HEK293 (cell line): ENCODE data around the gene DNAAF9.

ENCODE experiments used
- CTCF ChIA-PET: fragments of 350-600 bp; formaldehyde crosslinking; extraction: SDS; loops from one replicate; lab custom pipeline; 2021; ENCODE audit warnings: antibody characterized with exemption; lab: Yijun Ruan, JAX
- POLR2A ChIA-PET: fragments of 300-600 bp; formaldehyde crosslinking; extraction: SDS; loops from one replicate; lab custom pipeline; 2020; ENCODE audit warnings: antibody characterized with exemption, inconsistent platforms; lab: Yijun Ruan, JAX
- H3K27ac ChIP-seq: fragments of 200-500 bp; sonication (Bioruptor generic); 2 replicates; pipeline ENCODE4 v1.5.1; 2014; ENCODE audit warnings: low read depth, low read length, control low read depth, inconsistent platforms; ENCODE audit errors: extremely low read depth
- H3K36me3 ChIP-seq, 2 experiments: fragments of 200-500 bp in 1 of 2; sonication (Bioruptor generic) in 1 of 2; 1 replicate in 1 of 2; 2 replicates in 1 of 2; pipeline ENCODE4 v1.5.1; 2014 to 2017; ENCODE audit warnings: inconsistent platforms in 2 of 2, low read length in 2 of 2; ENCODE audit not compliant: control insufficient read depth in 2 of 2, insufficient read depth in 1 of 2
- H3K4me1 ChIP-seq: fragments of 200-500 bp; sonication (Bioruptor generic); 2 replicates; pipeline ENCODE4 v1.5.1; 2014; ENCODE audit warnings: mild to moderate bottlenecking, low read length, inconsistent platforms; ENCODE audit not compliant: control insufficient read depth, insufficient read depth
- H3K4me3 ChIP-seq: 2 replicates; pipeline ENCODE4 v1.5.1; 2011; ENCODE audit warnings: low read depth, mild to moderate bottlenecking, control low read depth, low read length, moderate library complexity
- H3K9me3 ChIP-seq: fragments of 200-500 bp; sonication (Bioruptor generic); 2 replicates; pipeline ENCODE4 v1.5.1; 2014; ENCODE audit warnings: low read depth, low read length, inconsistent platforms; ENCODE audit not compliant: control insufficient read depth, insufficient read depth
- GFI1B ChIP-seq: fragments of 450-650 bp; formaldehyde crosslinking; IDR thresholded peaks from 2 replicates; pipeline ENCODE4 v1.5.1; 2016; ENCODE audit warnings: missing biosample characterization, missing genetic modification characterization
- KLF16 ChIP-seq: fragments of 450-650 bp; formaldehyde crosslinking; IDR thresholded peaks from 2 replicates; pipeline ENCODE4 v1.5.1; 2017; ENCODE audit warnings: missing biosample characterization, missing genetic modification characterization
- OSR2 ChIP-seq: fragments of 450-650 bp; formaldehyde crosslinking; IDR thresholded peaks from 2 replicates; pipeline ENCODE4 v1.5.1; 2016; ENCODE audit warnings: missing biosample characterization, missing genetic modification characterization
- RBAK ChIP-seq: fragments of 450-650 bp; formaldehyde crosslinking; IDR thresholded peaks from 2 replicates; pipeline ENCODE4 v1.5.1; 2016; ENCODE audit warnings: missing biosample characterization, missing genetic modification characterization
- SCRT1 ChIP-seq: fragments of 450-650 bp; formaldehyde crosslinking; IDR thresholded peaks from 2 replicates; pipeline ENCODE4 v1.5.1; 2016; ENCODE audit warnings: missing biosample characterization, missing genetic modification characterization, borderline replicate concordance
- YY1 ChIP-seq: fragments of 450-650 bp; formaldehyde crosslinking; IDR thresholded peaks from 2 replicates; pipeline ENCODE4 v1.5.1; 2018; ENCODE audit warnings: missing biosample characterization, missing genetic modification characterization
- ZBTB1 ChIP-seq: fragments of 450-650 bp; formaldehyde crosslinking; IDR thresholded peaks from 2 replicates; pipeline ENCODE4 v1.5.1; 2016; ENCODE audit warnings: missing biosample characterization, missing genetic modification characterization
- ZBTB48 ChIP-seq: fragments of 450-650 bp; formaldehyde crosslinking; IDR thresholded peaks from 2 replicates; pipeline ENCODE4 v1.5.1; 2016; ENCODE audit warnings: missing biosample characterization, missing genetic modification characterization
- ZNF138 ChIP-seq: fragments of 450-650 bp; formaldehyde crosslinking; IDR thresholded peaks from 2 replicates; pipeline ENCODE4 v1.5.1; 2016; ENCODE audit warnings: missing biosample characterization, missing genetic modification characterization, borderline replicate concordance
- ZNF174 ChIP-seq: fragments of 450-650 bp; formaldehyde crosslinking; IDR thresholded peaks from 2 replicates; pipeline ENCODE4 v1.5.0; 2017; ENCODE audit warnings: missing biosample characterization, mild to moderate bottlenecking, missing genetic modification characterization
- ZNF521 ChIP-seq: fragments of 450-650 bp; formaldehyde crosslinking; IDR thresholded peaks from 2 replicates; pipeline ENCODE4 v1.5.1; 2017; ENCODE audit warnings: missing biosample characterization, mild to moderate bottlenecking, missing genetic modification characterization
- ZNF548 ChIP-seq: fragments of 450-650 bp; formaldehyde crosslinking; IDR thresholded peaks from 2 replicates; pipeline ENCODE4 v1.5.1; 2016; ENCODE audit warnings: missing biosample characterization, missing genetic modification characterization
- ZNF707 ChIP-seq: fragments of 450-650 bp; formaldehyde crosslinking; IDR thresholded peaks from 2 replicates; pipeline ENCODE4 v1.5.1; 2016; ENCODE audit warnings: missing biosample characterization, missing genetic modification characterization
- ZNF843 ChIP-seq: fragments of 450-650 bp; formaldehyde crosslinking; IDR thresholded peaks from 2 replicates; pipeline ENCODE4 v1.5.1; 2016; ENCODE audit warnings: missing biosample characterization, missing genetic modification characterization
- TF ChIP-seq, protein P1 (sequence below): fragments of 450-650 bp; formaldehyde crosslinking; IDR thresholded peaks from 2 replicates; pipeline ENCODE4 v1.5.1; 2016; ENCODE audit warnings: missing biosample characterization, missing genetic modification characterization
- TF ChIP-seq, protein P2 (sequence below): fragments of 450-650 bp; formaldehyde crosslinking; IDR thresholded peaks from 2 replicates; pipeline ENCODE4 v1.5.1; 2017; ENCODE audit warnings: missing biosample characterization, missing genetic modification characterization
- TF ChIP-seq, protein P3 (sequence below): fragments of 450-650 bp; formaldehyde crosslinking; IDR thresholded peaks from 2 replicates; pipeline ENCODE4 v1.5.1; 2016; ENCODE audit warnings: missing biosample characterization, missing genetic modification characterization, borderline replicate concordance
- TF ChIP-seq, protein P4 (sequence below): IDR thresholded peaks from 2 replicates; pipeline ENCODE4 v1.6.1; 2011; ENCODE audit warnings: mild to moderate bottlenecking, low read depth, low read length, borderline replicate concordance

Gene DNAAF9

DNA sequence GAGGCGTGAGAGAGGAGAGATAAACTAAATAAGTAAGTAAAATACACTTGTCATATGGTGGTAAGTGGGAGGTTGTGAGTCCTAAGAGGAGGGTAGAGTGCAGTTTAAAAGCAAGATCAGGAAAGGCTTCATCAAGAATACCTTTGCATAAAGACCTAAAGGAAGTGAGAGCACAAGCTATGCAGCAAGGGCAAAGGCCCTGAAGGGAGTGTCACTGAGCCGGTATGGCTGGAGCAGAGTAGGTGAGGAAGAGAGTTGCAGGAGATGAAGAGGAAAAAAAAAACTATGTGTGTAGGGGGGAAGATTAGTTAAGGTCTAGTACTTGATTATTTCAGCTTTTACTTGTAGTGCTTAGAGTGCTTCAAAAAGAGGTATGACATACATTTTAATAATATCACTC is 11.0 kb downstream of the DNAAF9 start (continued):
- TF ChIP-seq RBAK (no peak), ZNF548 (tag by site-specific recombination) (no peak), GFI1B (tag by site-specific recombination) (no peak), SCRT1 (tag by site-specific recombination) (no peak)
- TF ChIP-seq, protein P1, sequence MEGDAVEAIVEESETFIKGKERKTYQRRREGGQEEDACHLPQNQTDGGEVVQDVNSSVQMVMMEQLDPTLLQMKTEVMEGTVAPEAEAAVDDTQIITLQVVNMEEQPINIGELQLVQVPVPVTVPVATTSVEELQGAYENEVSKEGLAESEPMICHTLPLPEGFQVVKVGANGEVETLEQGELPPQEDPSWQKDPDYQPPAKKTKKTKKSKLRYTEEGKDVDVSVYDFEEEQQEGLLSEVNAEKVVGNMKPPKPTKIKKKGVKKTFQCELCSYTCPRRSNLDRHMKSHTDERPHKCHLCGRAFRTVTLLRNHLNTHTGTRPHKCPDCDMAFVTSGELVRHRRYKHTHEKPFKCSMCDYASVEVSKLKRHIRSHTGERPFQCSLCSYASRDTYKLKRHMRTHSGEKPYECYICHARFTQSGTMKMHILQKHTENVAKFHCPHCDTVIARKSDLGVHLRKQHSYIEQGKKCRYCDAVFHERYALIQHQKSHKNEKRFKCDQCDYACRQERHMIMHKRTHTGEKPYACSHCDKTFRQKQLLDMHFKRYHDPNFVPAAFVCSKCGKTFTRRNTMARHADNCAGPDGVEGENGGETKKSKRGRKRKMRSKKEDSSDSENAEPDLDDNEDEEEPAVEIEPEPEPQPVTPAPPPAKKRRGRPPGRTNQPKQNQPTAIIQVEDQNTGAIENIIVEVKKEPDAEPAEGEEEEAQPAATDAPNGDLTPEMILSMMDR = no peak

DNA sequence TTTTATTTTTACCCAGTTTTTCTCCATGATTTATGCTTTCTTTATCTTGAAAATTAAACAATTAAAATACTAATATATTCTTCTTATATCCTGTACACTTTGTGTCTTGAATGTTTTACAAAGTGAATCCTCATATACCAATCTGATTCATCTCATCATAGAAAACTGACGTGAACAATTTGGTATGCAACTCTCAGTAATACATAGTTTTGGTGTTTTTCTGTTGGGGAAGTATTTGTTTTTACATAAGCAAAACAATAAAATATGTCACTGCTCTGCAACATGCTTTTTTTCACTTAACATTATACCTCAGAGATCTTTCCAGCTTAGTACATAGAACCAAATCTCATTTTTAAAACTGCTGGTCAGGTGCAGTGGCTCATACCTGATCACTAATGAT is 14.7 kb downstream of the DNAAF9 start:
- Histone ChIP-seq H3K27ac (no peak overlapping the region), H3K9me3 (no peaks in the 10 kb centered on the region), H3K4me3 (no peak overlapping the region), H3K4me1 (no peaks in the 10 kb centered on the region), H3K36me3 (no peaks in the 10 kb centered on the region)
- CTCF ChIA-PET = no interaction called here
- POLR2A ChIA-PET = no interaction called here
- no peak for TF ChIP-seq ZNF843
- TF ChIP-seq ZBTB1 (tag by site-specific recombination) = no peak
- no peak for TF ChIP-seq OSR2 (tag by site-specific recombination)

DNA sequence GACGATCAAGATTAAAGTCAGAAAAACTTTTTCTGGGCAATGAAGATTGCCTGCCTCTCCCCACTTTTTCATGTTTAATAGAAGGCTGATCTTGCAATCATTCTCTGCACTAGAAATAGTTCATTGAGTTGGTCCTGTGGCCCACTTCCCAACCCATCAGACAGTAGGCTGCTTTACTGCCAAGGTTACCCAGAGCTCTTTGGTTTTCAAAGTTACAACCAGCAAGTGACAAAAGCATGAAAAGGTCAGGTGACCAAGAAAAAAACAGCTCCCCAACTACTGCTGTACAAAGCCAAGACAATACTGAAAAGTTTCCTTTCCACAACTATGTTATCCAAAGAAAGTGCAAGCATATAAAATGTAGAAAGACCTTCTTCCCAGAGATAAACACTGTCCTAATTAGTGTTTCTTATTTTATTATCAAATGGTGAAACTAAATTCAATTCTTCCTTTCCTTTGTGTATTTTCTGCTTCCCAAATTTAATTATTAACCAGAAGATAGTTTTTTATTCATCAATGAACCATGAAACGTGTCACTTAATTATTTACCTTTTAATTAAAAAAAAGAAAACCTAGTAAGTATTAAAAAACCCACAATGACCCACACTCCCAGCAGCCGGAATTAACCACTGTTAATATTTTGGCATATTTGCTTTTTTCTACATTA is 16.6 kb downstream of the DNAAF9 start:
- H3K4me3 ChIP-seq = no peak overlapping the region
- no peaks in the 10 kb centered on the region; the same call in 1 of the 2 replicates for H3K9me3 ChIP-seq
- TF ChIP-seq, protein P2, sequence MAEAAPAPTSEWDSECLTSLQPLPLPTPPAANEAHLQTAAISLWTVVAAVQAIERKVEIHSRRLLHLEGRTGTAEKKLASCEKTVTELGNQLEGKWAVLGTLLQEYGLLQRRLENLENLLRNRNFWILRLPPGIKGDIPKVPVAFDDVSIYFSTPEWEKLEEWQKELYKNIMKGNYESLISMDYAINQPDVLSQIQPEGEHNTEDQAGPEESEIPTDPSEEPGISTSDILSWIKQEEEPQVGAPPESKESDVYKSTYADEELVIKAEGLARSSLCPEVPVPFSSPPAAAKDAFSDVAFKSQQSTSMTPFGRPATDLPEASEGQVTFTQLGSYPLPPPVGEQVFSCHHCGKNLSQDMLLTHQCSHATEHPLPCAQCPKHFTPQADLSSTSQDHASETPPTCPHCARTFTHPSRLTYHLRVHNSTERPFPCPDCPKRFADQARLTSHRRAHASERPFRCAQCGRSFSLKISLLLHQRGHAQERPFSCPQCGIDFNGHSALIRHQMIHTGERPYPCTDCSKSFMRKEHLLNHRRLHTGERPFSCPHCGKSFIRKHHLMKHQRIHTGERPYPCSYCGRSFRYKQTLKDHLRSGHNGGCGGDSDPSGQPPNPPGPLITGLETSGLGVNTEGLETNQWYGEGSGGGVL (tag by site-specific recombination) = no peak
- TF ChIP-seq ZNF138 (tag by site-specific recombination) = no peak
- TF ChIP-seq KLF16 (tag by site-specific recombination) = no peak
- TF ChIP-seq, protein P3, sequence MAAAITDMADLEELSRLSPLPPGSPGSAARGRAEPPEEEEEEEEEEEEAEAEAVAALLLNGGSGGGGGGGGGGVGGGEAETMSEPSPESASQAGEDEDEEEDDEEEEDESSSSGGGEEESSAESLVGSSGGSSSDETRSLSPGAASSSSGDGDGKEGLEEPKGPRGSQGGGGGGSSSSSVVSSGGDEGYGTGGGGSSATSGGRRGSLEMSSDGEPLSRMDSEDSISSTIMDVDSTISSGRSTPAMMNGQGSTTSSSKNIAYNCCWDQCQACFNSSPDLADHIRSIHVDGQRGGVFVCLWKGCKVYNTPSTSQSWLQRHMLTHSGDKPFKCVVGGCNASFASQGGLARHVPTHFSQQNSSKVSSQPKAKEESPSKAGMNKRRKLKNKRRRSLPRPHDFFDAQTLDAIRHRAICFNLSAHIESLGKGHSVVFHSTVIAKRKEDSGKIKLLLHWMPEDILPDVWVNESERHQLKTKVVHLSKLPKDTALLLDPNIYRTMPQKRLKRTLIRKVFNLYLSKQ = no peak
- TF ChIP-seq, protein P4, sequence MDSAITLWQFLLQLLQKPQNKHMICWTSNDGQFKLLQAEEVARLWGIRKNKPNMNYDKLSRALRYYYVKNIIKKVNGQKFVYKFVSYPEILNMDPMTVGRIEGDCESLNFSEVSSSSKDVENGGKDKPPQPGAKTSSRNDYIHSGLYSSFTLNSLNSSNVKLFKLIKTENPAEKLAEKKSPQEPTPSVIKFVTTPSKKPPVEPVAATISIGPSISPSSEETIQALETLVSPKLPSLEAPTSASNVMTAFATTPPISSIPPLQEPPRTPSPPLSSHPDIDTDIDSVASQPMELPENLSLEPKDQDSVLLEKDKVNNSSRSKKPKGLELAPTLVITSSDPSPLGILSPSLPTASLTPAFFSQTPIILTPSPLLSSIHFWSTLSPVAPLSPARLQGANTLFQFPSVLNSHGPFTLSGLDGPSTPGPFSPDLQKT = no peak
- TF ChIP-seq ZBTB48 (tag by site-specific recombination) = no peak
- no peak for TF ChIP-seq GFI1B (tag by site-specific recombination)
- no peak for TF ChIP-seq ZNF521 (tag by site-specific recombination)
- TF ChIP-seq ZNF174 = no peak
- no peak for TF ChIP-seq ZNF548 (tag by site-specific recombination)
- no peak for TF ChIP-seq YY1 (tag by site-specific recombination)
- TF ChIP-seq ZNF707 = no peak
- ChIA-PET CTCF (no interaction called here), POLR2A (interaction anchor here (1.2 kb wide), 1 partner anchor 10 kb away, joined by 4 read pairs; no protein-coding TSS in a partner anchor)
- H3K27ac ChIP-seq = no peak overlapping the region
- H3K36me3 ChIP-seq = no peaks in the 10 kb centered on the region
- H3K4me1 ChIP-seq = no peaks in the 10 kb centered on the region
